Thyroid gland (tissue), 4 donors: Measurements from ENCODE around the gene TBATA. TPM values are rescaled to one million over a fixed set of nuclear protein-coding genes. Genes with fewer than 3 reads are reported as not detected.

ENCODE experiments used
- DNase-seq, 2 donors: peaks; one replicate each; pipeline ENCODE4 v3.0.0-alpha.2; 2019
- H3K27ac ChIP-seq, 3 donors: fragments of 200-600 bp; sonication (generic); 1 replicate in 2 of 3; 2 replicates in 1 of 3; pipeline ENCODE4 v1.5.1; 2016 to 2019; ENCODE audit warnings: mild to moderate bottlenecking in 1 of 3, moderate library complexity in 1 of 3
- H3K27me3 ChIP-seq: fragments of 200-600 bp; sonication (generic); one replicate; pipeline ENCODE4 v1.5.1; 2019
- H3K36me3 ChIP-seq, 2 donors: fragments of 200-600 bp; sonication (generic); one replicate each; pipeline ENCODE4 v1.5.1; 2016 to 2019
- H3K4me1 ChIP-seq, 2 donors: fragments of 200-600 bp; sonication (generic); one replicate each; pipeline ENCODE4 v1.5.1; 2017 to 2019
- H3K4me3 ChIP-seq, 3 donors: fragments of 200-600 bp; sonication (generic); replicated peaks in 1 of 3; 1 replicate in 2 of 3; 2 replicates in 1 of 3; pipeline ENCODE4 v1.5.1; 2016; ENCODE audit warnings: mild to moderate bottlenecking in 1 of 3
- H3K9me3 ChIP-seq: fragments of 200-600 bp; sonication (generic); one replicate; pipeline ENCODE4 v1.5.1; 2017
- POLR2A ChIP-seq, 2 donors: fragments of 450-650 bp; IDR thresholded peaks; one replicate each; pipeline ENCODE4 v1.6.1; 2017; ENCODE audit warnings: antibody characterized with exemption in 2 of 2, mild to moderate bottlenecking in 2 of 2, moderate library complexity in 1 of 2
- WGBS, 2 donors: methylation state at CpG; one replicate each; pipeline ENCODE4 v1.1.5; 2017; 5-methylcytosine and 5-hydroxymethylcytosine counted together
- intact Hi-C: fragments of 100-400 bp; cut with DNase I; formaldehyde crosslinking; loops from one replicate; pipeline ENCODE4 v1.15.1; 2023
- total RNA-seq, 4 donors: library from RNA; depleted of rRNA; stranded (reverse); fragments of >200 nt; gene quantifications; one replicate each; pipeline ENCODE4 v1.2.3, GENCODE V29; 2016
- TF ChIP-seq, protein P1 (sequence below), 6 experiments: fragments of 200-600 bp in 3 of 6; fragments of 450-650 bp in 3 of 6; sonication (generic) in 3 of 6; IDR thresholded peaks; one replicate each; pipeline ENCODE4 v1.5.1; 2016 to 2019; ENCODE audit warnings: antibody characterized with exemption in 6 of 6, mild to moderate bottlenecking in 2 of 6, inconsistent platforms in 1 of 6, moderate library complexity in 1 of 6

TBATA gene
- total RNA-seq, 4 donors from 2014 or later, result not detected

DNA sequence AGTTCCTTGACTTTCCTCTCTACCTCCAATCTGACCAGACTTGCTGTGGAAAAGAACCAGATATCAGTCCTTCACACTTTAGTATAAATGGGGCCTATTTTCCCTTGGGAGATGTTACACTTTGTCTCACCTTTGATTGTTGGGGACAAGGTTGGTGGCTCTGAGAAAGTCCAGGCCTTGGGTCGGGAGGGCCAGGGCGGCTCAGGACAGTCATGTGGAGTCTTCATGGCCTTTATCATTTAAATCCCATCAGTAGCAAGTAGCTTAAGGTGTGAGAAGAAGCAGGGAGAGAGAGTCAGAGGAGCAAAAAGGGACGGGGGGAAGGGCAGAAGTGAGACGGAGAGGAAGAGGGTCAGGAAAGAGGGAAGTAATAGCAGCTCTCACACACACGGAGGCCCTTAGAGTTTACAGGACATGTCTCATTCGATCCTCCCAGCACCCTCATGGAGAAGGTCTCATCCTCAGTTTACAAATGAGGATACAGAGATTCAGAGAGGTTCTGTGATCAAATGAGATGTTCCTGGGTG lies 40.5 kb downstream of the TBATA start:
- TF ChIP-seq, protein P1, sequence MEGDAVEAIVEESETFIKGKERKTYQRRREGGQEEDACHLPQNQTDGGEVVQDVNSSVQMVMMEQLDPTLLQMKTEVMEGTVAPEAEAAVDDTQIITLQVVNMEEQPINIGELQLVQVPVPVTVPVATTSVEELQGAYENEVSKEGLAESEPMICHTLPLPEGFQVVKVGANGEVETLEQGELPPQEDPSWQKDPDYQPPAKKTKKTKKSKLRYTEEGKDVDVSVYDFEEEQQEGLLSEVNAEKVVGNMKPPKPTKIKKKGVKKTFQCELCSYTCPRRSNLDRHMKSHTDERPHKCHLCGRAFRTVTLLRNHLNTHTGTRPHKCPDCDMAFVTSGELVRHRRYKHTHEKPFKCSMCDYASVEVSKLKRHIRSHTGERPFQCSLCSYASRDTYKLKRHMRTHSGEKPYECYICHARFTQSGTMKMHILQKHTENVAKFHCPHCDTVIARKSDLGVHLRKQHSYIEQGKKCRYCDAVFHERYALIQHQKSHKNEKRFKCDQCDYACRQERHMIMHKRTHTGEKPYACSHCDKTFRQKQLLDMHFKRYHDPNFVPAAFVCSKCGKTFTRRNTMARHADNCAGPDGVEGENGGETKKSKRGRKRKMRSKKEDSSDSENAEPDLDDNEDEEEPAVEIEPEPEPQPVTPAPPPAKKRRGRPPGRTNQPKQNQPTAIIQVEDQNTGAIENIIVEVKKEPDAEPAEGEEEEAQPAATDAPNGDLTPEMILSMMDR (IDR thresholded peaks at IDR 0.05), result no peak
- TF ChIP-seq POLR2A (IDR thresholded peaks at IDR 0.05), result no peak
- no peak for DNase-seq
- H3K27ac ChIP-seq, result no peak overlapping the region
- no peak overlapping the region for H3K4me3 ChIP-seq
- intact Hi-C loops, result no loop called here
- peaks cover 0 to 5% of the 10 kb centered on the region in 2 donors for H3K4me1 ChIP-seq
- WGBS, 2 donors, result 69 to 70% methylated on average over 6 of the region's 6 CpGs
- no peaks in the 10 kb centered on the region for H3K9me3 ChIP-seq
- no peaks in the 10 kb centered on the region for H3K27me3 ChIP-seq
- H3K36me3 ChIP-seq, result no peaks in the 10 kb centered on the region

DNA sequence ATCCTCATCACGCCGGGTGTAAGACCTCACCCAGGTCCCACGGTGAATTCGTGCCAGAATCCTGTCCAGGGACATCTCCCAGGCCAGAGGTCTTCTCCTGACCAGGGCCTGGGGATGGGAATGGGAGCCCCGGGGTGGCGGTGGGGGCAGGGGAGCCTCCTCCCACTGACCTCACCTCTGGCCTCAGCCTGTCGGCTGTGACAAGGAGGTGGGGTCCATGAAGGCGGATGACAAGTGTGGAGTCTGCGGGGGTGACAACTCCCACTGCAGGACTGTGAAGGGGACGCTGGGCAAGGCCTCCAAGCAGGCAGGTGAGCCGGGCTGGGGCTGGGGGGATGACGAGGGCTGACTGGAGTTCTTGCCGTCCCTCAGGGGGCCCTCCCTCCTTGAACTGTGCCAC lies 41.3 kb downstream of the TBATA start:
- Histone ChIP-seq H3K36me3 (no peaks in the 10 kb centered on the region), H3K4me1 (peaks cover 0 to 5% of the 10 kb centered on the region in 2 donors), H3K4me3 (no peak overlapping the region), H3K27me3 (no peaks in the 10 kb centered on the region), H3K9me3 (no peaks in the 10 kb centered on the region), H3K27ac (no peak overlapping the region)
- 94 to 96% methylated on average over 5 to 13 of the region's 13 CpGs for WGBS, 2 donors
- DNase-seq, result no peak
- intact Hi-C loops, result no loop called here
- TF ChIP-seq, protein P1 (IDR thresholded peaks at IDR 0.05), result no peak
- no peak for TF ChIP-seq POLR2A (IDR thresholded peaks at IDR 0.05)

DNA sequence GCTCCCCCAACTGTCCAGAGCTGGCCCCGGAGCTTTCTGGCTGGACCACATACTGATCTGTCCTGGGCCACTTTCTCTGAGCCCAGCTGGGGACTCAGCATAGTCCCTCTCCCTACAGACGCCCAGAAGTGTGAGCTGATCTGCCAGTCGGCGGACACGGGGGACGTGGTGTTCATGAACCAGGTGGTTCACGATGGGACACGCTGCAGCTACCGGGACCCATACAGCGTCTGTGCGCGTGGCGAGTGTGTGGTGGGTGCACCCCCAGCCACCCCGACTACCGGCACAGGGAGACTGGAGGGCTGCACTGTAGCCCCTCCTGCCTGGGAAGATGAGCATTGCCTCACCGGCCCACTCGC lies 41.8 kb downstream of the TBATA start:
- TF ChIP-seq, protein P1 (IDR thresholded peaks at IDR 0.05), result no peak
- TF ChIP-seq POLR2A (IDR thresholded peaks at IDR 0.05), result no peak
- H3K4me3 ChIP-seq, result no peak overlapping the region
- peaks cover 0 to 5% of the 10 kb centered on the region in 2 donors for H3K4me1 ChIP-seq
- intact Hi-C loops, result no loop called here
- no peak for DNase-seq
- 80 to 89% methylated on average over 1 to 17 of the region's 17 CpGs for WGBS, 2 donors
- no peaks in the 10 kb centered on the region for H3K9me3 ChIP-seq
- no peaks in the 10 kb centered on the region for H3K36me3 ChIP-seq
- no peak overlapping the region for H3K27ac ChIP-seq
- H3K27me3 ChIP-seq, result no peaks in the 10 kb centered on the region

DNA sequence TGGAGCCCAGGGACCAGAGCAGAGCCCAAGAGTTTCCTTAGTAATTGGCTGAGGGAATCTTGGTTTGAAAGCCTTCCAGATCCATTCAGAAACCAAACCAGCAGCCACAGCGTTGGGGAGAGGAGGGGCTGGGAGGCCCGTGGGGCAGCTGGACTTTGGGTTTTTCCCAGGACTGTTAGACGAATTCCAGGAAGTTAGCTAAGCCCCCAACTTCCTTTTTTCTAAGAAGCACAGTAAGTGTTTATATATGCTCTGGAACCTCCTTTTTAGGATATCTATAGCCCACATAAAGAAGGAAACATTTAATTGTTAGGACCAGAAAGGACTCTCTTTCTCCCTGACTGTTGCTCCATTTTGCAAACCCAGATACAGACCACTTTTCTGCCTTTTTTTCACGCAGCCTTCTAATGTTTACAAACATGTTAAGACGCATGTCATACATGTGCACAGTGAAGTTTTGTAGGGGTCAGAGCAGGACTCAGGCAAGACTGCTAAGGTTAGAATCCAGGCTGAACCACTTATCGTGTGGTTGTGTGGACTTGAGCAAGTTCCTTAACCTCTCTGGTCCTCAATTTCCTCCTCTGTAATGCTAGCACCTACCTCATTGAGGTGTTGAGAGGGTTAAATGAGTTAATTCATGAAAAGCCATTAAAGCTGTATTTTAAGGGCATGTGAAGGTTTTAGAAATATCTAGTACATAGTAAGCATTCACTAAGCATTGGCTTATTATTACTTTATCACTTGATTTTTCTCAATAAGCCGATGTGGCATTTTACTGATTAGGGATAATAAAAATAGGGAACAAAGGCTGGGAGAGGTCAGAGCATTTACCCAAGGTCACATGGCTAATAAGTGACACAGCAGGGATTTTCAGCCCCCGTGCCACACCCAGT lies 42.4 kb downstream of the TBATA start:
- no peak for TF ChIP-seq POLR2A (IDR thresholded peaks at IDR 0.05)
- TF ChIP-seq, protein P1 (IDR thresholded peaks at IDR 0.05), result no peak
- peak in 1 of 2 donors; percentile 34 for DNase-seq
- no peaks in the 10 kb centered on the region for H3K9me3 ChIP-seq
- H3K4me3 ChIP-seq, result no peak overlapping the region
- intact Hi-C loops, result no loop called here
- H3K27ac ChIP-seq, result no peak overlapping the region
- no peaks in the 10 kb centered on the region for H3K36me3 ChIP-seq
- peaks cover 0 to 5% of the 10 kb centered on the region in 2 donors for H3K4me1 ChIP-seq
- WGBS, 2 donors, result 46 to 51% methylated on average over 8 of the region's 8 CpGs
- H3K27me3 ChIP-seq, result no peaks in the 10 kb centered on the region
